GM21786 (cell line): ENCODE measurements around the gene EPHB2.
"Not testable (repeated sequence)": the region's sequence is repeated elsewhere in the genome, so short reads cannot be mapped to it uniquely, and the experiment has no call there.

ENCODE experiments used
- ATAC-seq: cut with Tn5 transposase; IDR thresholded peaks from one replicate; pipeline ENCODE4 v1.9.1; 2021; ENCODE audit not compliant: unreplicated experiment

EPHB2 gene

DNA sequence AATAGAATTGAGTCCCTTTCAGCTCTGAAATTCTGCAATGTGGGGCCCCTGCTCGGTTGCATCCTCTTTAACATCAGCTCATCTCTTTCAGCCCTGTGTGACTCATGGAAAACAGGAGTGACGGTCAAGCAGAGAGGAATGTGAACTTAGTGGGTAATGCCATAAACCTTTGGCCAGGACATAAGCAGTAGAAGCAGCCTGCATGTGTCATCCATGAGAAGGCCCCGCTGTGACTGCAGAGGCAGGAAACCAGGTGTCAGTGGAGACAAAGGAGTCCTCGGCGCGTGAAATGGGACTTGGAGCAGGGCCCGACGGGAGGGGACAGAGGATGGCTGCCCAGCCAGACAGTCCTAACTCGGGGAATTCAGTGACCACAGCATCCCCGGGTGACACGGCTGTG is 21.1 kb upstream of the EPHB2 start:
- no peak for ATAC-seq

DNA sequence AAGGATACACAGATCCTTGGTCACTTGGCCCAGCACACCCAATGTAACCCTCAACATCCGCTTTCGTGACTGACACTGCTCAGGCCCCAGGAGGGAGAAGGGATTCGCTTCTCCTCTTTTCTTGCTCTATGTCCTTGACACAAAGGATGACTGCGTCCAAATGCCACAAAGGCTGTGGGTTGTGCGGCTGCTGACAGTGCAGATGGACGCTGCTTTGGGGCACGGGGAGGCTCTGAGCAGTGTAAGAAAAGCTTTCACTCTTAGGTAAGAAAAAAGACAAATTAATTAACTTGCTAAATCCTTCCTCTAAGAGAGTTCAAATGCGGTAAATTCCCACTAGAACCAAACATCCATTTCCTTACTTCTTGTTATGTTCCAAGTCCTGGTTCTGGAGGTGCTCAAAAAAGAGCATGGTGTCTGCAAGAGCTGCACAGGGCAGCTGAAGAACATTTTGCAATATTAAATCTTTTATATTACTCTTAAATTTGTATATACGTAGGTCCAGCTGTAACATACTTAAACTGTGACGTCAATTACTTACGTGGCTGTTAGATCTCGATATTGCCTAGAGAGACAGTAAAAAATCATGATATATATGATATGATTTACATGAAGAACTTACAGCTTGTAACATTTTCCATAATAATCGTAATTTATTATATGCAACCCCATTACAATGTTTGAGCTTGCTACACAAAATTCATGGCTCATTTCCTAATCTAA is 19.4 kb upstream of the EPHB2 start:
- no peak for ATAC-seq

DNA sequence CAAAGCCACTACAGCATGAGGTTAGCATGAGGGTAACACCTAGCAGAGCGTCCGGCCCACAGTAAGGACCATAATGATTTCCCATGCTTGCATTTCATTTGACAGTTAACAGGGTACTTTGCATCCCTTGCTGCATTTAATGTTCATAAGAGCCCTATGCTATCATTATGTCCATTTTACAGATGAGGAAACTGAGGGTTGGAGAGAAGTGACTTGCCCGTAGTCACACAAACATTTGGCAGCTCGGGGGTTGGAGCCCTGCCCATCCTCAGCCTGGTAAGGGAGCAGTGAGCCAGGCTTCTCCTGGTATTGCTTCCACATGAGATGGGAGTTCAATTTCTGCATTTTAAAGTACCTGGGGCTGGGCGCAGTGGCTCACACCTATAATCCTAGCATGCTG is 16.5 kb upstream of the EPHB2 start:
- ATAC-seq, result no peak

DNA sequence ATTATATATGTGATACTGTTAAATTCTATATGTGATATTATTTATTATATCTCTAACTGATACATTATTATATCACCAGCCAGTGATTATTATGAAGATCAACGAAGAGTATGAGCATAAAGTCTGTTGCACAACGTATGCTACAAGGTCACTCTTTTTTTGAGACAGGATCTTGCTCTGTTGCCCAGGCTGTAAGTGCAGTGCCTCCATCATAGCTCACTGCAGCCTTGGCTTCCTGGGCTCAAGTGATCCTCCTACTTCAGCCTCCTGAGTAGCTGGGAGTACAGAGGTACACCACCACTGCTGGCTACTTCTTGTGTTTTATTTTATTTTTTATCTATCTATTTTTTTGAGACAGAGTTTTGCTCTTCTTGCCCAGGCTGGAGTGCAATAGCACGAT is 14.0 kb upstream of the EPHB2 start:
- no peak for ATAC-seq

DNA sequence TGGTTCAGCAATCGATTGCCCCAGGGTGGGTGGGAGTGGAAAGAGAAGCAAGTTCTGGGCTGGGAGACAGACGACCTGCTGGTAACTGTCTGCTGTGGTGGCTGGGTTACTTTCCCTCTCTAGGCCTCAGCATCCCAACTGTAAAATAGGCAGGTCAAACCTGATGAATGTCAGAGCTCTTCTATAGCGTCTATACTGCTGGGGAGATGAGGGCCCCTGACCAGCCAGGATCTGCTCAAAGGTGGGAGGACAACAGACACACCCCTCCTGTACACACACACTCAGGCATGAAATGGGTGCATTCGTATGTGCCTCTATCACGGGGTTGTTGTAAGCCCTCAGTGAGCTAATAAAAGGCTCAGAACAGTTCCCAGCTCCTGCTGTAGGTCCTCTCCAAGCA is 12.7 kb upstream of the EPHB2 start:
- no peak for ATAC-seq

DNA sequence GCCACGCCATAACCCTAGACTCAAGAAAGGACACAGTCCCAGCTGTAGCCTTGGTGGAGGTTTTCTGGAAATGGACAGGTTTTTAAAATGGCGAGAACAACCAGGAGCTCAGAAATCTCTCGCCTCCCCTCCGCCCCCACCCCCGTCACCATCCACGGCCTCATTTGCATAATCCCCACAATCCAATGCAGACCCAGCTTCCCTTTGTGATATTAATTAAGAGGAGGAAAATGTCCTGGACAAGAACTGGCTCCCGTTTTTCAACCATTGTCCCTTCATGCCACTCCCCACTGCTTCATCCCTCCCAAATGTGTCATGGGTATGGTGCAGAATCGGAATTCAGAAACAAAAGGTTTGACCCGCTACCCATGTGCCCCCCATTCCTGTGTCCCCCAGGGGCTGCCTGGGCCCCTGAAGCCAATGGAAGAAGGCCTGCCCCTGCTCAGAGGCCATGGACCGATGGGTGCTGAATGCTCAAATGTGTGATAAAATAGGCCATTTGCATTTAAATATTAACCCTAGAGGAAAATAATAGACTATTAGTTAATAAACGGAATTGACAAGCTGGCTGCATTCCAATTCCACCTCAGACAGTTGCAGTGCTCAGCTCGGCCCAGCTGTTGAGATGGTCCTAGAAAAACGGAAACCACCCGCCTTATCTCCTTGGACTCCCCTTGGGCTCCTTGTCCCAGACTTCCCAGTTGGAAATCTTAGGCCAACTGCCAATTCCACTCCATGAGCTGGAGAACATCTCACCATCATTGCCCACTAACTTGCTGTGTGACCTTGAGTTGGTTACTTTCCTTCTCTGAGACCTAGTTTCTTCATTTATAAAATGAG is 10.7 kb upstream of the EPHB2 start:
- ATAC-seq, result no peak

DNA sequence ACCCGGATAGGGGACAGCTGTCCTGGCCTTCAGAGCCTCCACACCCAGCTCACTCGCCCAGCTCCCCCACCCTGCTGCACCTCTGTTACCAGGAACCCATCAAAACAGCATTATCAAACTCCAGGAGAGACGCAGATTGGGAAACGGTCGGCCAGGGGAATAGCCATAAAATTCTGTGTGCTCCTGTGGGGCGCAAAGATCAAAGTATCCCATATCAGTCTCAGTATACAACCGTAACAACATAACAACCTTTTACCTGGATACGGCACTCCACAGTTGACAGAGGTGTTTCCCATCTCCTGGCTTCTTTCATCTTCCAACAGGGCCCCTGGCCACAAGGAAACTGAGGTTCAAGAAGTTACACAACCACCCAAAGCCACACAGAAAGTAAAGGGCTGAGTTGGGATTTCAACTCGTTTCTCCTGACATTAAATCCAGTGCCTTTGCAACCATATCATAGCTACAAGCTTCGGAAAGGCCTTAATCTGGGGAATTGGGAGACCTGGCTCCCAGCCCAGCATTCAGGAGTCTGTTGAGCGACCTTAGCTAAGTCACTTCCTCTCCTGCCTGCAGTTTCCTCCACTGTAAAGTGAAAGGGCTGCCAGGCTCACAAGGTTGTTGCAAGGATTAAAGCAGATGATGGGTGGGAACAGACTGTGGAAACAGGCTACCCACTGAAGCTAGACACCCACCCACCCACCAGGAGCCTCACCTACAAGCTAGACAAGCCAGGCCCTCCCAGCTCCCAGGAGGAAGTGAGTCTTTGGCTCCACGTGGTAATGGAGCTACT is 8.1 kb upstream of the EPHB2 start:
- no peak for ATAC-seq

DNA sequence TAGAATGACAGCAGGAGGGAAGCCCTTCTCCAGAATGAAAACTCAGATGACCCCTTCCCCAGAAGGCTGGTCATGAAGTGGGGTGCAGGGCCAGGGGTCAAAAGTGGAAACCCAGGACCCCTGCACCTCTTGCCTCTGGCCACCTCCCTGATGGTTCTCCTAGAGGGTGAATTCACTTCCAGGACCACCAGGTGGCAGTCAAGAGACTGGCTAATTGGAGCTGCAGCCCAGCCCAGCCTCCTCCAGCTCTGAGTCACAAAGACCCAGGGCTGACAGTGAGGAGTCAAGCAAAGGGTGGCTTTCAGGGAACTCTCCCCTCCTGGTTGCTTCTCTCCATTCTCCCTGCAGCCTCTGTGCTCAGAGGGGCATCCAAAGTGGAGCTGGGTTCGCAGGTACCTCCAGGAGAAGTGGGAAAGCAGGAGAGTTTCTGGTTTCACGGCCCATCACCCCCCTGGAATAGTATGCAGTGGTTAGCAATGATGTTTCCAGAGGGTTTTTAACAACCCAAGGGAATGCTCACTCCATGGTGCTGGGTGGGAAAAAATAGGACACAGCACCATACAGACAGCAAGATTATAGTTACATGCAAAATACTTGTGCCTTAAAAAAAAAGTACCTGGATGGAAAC is 6.1 kb upstream of the EPHB2 start:
- no peak for ATAC-seq

DNA sequence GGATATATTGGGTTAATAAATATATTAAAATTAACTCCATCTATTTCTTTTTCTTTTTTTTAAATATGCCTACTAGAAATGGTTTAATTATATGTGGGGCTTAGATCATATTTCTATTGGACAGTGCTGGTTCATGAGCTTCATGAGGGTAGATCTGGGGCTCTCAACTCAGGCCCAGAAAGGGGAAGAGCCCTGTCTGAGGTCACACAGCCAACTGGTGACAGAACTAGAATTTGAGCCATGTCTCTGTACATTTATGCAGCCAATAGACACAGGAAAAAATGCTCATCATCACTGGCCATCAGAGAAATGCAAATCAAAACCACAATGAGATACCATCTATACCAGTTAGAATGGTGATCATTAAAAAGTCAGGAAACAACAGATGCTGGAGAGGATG is 5.1 kb upstream of the EPHB2 start:
- ATAC-seq, result no peak

DNA sequence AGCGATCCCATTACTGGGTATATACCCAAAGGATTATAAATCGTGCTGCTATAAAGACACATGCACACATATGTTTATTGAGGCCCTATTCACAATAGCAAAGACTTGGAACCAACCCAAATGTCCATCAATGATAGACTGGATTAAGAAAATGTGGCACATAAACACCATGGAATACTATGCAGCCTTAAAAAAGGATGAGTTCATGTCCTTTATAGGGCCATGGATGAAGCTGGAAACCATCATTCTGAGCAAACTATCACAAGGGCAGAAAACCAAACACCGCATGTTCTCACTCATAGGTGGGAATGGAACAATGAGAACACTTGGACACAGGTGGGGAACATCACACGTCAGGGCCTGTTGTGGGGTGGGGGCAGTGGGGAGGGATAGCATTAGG is 4.5 kb upstream of the EPHB2 start:
- ATAC-seq, result not testable (repeated sequence)

DNA sequence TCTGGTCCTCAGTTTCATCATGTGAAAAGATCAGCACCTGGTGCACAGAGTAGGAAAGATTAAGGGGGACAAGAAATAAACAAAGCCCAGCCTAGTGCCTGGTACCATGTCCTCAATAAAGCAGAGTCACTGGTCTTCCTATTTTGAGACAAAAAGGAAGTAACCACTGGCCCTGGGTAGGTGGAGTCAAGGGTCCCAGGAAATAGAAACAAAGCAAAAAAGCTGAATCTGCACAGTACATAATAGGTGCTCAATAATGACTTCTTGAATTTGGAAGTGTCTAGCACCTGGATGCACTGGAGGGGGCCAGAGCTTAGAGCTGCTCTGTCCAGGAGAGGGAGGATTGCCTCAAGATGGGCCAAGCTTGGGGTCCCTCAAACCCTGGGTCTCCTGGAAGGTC is 1.9 kb upstream of the EPHB2 start:
- no peak for ATAC-seq

DNA sequence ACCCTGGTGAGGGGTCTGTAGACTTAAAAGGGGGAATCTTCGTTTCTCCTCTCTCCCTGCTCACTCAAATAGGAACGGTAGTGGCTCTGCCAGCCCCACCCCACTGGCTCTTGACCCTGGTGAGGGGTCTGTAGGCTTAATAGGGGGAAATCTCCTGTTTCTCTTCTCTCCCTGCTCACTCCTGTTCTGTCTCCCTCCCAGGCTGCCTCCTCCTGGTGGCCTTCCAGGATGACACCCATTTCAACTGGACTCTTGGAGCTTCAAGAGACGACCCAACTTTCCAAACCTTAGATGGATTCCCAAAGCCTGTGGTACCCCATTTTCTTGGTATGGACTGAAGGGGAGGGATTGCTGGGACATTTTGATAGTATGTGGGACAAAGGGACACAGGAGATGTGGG is 1.4 kb upstream of the EPHB2 start:
- ATAC-seq, result no peak

DNA sequence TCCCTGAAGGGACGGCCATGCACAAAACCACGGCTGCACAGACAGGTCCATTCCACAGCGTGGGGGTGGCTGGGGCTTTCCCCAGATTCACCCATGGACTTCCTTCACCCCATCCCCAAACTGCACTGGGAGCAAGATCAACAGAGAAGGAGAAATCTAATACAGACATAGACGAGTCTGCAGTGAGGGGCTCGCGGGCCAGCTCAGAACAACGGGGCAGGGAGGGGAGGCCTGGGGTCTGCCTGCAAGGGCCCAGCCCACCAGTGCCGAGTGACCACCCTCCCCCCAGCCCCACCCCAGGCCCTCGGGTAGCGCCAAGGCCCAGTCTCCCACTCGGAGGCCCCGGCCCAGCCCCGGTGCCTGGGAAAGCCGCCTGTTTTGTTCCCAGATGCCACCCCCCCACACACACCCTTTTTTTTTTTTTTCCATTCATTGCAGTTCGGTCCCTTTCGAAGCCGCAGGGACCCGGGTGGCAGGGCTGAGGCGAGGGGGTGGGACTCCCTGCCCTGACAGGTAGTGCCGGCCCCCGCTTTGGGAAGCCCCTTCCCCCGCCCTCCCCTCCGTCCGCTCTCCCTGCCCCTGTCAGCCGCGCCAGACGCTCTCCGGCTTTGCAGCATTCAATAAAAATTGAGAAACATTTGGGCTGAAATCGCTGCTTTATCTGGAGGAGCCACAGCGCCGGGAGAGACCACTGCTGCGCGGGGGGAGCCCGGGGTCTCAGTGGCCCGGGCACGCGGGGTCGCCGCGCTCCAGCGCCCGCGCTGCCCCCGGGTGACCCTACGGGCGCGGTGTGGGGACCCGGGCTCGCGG is 543 bp upstream of the EPHB2 start:
- ATAC-seq, result no peak

DNA sequence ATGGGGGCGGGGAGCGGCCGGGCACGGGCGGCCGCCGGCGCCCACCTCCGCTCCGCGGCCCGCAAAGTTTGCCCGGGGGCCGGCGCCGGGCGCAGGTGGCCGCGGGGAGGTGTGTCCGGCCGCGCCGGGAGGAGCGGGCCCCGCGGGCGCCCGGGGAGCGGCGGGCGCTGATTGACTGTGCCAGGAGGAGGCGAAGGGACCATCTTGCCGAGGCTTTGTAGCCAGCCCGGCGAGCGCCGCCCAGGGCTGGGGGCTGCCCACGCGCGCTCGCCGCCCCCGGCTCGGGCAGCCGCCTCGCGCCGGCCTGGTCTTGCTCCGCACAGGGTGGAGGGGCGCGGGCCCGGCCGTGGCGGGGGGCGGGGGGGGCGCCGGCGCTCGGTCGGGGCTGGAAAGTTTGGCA is 432 bp downstream of the EPHB2 start:
- no peak for ATAC-seq

DNA sequence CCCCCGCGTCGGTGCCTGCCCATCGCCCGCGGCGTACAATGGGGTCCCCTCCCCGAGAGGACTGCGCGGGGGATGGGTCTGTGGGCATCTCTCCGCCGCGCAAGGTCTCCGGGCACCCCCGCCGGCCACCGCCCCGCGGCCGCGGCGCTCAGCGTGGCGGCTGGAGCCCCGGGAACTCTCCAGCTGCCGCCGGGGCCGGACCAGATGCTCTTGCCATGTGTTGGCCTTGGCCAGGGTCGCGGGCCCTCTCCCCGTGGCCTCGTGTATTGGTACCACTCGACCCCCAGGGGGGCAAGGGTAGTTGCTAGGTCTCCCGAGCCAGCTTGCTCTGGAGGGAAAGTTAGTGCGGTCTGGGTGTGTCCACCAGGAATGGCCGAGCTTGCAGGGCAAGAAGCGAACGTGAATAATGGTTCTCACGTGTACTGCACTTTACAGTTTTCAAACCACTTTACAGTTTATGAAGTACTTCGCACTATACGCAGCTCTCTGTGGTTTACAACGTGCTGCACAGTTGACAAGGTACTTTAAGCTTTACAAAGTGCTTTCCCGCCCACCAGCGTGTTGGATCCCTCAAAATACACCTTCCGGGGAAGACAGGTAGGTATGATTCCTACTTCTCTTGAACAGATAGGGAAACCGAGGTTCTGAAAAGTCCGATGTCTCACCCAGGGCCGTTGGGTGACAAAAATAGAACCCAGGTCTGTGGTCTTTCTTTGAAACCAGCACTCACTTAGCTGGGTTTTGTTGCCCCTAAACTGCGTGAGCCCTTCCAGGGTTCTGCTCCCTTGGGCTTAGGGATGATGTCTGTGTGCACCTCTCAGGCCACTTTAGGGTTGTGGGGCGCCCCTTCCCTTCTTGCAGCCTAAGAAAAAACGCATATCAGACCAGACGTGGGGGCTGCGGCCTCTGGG is 1.2 kb downstream of the EPHB2 start:
- no peak for ATAC-seq

DNA sequence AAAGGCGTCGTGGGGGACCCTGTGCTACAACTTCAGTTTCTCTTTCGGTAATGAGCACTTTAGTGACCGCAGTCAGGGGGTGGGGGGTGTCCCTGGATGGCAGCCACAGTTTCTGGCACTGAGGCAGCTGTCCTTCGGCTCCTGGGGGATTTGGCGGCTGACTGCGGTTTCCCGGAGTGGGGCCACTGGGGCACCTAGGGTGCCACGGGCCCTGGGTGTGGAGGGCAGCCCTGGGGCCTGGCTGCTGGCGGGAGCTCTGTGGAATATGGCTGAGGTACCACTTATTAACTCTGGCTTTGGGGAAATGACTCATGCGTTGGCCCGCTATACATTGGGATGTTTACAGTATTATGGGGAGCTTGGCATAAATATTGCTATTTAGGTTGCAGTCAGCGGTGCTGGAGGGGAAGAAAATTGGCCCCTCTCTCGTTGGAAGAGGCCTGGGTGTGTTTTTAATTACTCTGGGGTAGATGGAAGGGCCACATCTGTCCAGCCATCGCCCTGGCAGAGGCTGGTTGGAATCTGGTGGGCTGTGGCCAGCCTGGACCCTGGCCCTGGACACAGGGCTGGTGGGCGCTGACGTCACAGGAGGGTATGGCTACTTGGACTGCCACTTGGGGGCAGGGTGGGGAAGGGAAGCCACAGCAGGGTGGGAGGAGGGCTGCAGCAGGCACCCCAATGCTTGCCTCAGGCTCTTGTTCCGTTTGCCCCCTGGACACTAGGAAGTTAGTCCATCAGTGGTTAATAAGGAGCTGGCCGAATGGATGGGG is 2.0 kb downstream of the EPHB2 start:
- no peak for ATAC-seq

DNA sequence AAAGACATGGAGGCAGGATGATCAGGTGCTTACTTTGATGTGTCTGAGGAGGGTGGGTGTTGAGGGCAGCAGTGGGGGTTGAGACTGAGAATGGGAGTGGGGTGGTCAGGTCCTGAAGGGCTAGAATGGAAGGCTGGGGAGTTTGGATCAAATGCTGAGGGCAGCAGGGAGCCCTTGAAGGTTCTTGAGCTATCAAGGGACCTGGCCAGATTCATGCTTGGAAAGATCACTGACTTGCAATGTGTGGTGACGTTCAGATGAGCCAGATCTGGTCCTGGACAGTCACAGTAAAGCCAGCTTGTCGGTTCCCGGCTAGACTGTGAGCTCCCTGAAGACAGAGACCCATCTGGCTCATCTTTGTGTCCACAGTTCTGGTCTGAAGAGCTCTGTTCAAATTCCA is 3.8 kb downstream of the EPHB2 start:
- no peak for ATAC-seq

DNA sequence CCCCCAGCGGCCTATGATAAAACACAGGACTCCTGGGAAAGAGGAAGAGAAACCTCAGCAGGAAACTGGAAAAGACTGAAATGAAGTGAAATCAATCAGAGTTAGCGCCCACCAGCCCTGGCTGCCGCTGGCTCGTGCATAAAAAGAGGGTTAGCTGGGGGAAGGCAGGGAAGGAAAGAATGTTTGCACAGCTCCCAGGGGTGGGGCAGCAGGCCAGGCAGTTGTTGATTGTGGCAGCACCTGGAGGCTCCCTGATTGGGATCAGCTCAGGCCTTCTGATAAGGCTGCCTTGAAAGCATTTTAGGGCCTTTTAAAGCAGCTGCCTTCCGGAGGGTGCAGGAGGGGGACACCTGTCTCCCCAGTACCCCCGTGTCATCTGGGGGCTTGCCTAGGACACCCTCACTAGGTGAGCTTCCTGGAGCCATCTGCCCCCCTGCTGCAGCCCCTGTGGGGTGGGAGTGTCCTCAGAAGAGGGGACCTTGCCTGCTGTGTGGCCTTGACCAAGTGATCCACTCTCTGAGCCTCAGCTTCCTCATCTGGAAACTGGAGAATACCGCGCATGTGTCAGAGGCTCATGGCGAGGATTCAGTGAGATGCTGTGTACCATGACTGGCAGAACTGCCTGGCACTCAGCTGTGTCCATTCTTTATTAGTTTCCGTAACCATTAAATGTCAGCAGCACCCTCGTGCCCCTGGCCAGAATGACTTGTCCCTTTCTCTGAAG is 6.6 kb downstream of the EPHB2 start:
- no peak for ATAC-seq
